Fibroblast of lung (primary cell): ENCODE results near the gene AKT1S1.
"Not testable (repeated sequence)": the region's sequence is repeated elsewhere in the genome, so short reads cannot be mapped to it uniquely, and the experiment has no call there.

ENCODE experiments used
- CTCF ChIP-seq, 2 donors: IDR thresholded peaks in 1 of 2; conservative IDR thresholded peaks in 1 of 2; 1 replicate in 1 of 2; 2 replicates in 1 of 2; pipeline ENCODE4 v1.5.1; 2011 to 2012; ENCODE audit warnings: low read length in 2 of 2, control low read depth in 1 of 2, inconsistent platforms in 1 of 2, low read depth in 1 of 2, mild to moderate bottlenecking in 1 of 2
- EZH2 ChIP-seq: IDR thresholded peaks from 2 replicates; pipeline ENCODE4 v1.5.1; 2012; ENCODE audit warnings: low read length, control low read depth, mild to moderate bottlenecking; ENCODE audit errors: missing control alignments

DNA sequence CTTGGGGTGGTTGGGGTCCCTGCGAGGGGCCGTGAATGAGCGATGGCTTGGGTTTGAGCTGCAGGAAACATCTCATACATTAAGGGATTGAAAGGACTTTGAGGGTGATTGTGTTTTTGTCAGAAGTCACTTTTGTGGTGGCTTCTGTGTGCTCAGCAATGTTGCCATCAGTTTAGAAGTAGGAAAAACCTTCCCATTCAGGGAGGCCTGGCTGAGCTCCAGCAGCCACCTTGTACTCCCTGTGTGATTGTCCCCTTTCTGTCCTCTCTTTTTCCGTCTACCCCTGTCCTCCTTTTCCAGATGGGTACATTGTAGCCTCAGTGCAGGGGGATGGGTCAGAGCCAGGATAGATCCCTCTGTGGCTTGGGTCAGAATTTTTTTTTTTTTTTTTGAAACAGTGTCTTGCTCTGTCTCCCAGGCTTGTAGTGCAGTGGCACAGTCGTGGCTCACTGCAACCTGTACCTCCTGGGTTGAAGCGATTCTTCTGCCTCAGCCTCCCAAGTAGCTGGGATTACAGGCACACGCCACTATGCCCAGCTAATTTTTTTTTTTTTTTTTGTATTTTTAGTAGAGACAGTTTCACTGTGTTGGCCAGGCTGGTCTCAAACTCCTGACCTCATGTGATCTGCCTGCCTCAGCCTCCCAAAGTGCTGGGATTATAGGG is 57.6 kb downstream of the AKT1S1 start:
- TF ChIP-seq CTCF (conservative IDR thresholded peaks at IDR 0.05 in 1 of 2, IDR thresholded peaks at IDR 0.05 in 1 of 2; ENCODE audit: low read depth in 1 of 2, low read length in 2 of 2); EZH2: not testable (repeated sequence)
